A673 (cell line): Measurements from ENCODE around the gene DCLK2.
A peak's percentile ranks its signal among the peaks of the same experiment; 100 is the strongest.

Source experiments
- CTCF ChIP-seq: fragments of 300-800, 200-600 bp; sonication (generic); conservative IDR thresholded peaks from 2 replicates; pipeline ENCODE4 v1.5.1; 2017; ENCODE audit warnings: low read depth, mild to moderate bottlenecking, antibody characterized with exemption, low read length, moderate library complexity, mixed read lengths
- EZH2 ChIP-seq: fragments of 200-600 bp; sonication (generic); IDR thresholded peaks from 2 replicates; pipeline ENCODE4 v1.6.1; 2017; ENCODE audit warnings: borderline replicate concordance, low read depth, mild to moderate bottlenecking, mixed read lengths, antibody characterized with exemption, low read length; ENCODE audit not compliant: poor library complexity, severe bottlenecking

- TF ChIP-seq CTCF: peak; percentile 45; the same call in 1 of the 2 replicates
- no peak for TF ChIP-seq EZH2
Measured at GRCh38 chr4:150104404-150105027, 26.3 kb downstream of the DCLK2 start.
